GM21360 (cell line): ENCODE results near the gene TANK.
A peak's percentile ranks its signal among the peaks of the same experiment; 100 is the strongest.

ENCODE experiments used
- ATAC-seq: cut with Tn5 transposase; IDR thresholded peaks from one replicate; pipeline ENCODE4 v1.9.1; 2021; ENCODE audit warnings: mild to moderate bottlenecking, moderate library complexity; ENCODE audit not compliant: unreplicated experiment

TANK gene, protein sequence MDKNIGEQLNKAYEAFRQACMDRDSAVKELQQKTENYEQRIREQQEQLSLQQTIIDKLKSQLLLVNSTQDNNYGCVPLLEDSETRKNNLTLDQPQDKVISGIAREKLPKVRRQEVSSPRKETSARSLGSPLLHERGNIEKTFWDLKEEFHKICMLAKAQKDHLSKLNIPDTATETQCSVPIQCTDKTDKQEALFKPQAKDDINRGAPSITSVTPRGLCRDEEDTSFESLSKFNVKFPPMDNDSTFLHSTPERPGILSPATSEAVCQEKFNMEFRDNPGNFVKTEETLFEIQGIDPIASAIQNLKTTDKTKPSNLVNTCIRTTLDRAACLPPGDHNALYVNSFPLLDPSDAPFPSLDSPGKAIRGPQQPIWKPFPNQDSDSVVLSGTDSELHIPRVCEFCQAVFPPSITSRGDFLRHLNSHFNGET

GRCh38 chr2:161160226-161161073 is at the start of gene TANK:
Gene TANK (plus strand): TSS chr2:161160428. CDS start chr2:161179663, 19,235 bp downstream.
- ATAC-seq, result peak; percentile 91

GRCh38 chr2:161111531-161111930 is 48.7 kb upstream of the TANK start:
- no peak for ATAC-seq

- no peak for ATAC-seq
These were observed 47.3 kb upstream of the TANK start for GRCh38 chr2:161112908-161113307.

DNA sequence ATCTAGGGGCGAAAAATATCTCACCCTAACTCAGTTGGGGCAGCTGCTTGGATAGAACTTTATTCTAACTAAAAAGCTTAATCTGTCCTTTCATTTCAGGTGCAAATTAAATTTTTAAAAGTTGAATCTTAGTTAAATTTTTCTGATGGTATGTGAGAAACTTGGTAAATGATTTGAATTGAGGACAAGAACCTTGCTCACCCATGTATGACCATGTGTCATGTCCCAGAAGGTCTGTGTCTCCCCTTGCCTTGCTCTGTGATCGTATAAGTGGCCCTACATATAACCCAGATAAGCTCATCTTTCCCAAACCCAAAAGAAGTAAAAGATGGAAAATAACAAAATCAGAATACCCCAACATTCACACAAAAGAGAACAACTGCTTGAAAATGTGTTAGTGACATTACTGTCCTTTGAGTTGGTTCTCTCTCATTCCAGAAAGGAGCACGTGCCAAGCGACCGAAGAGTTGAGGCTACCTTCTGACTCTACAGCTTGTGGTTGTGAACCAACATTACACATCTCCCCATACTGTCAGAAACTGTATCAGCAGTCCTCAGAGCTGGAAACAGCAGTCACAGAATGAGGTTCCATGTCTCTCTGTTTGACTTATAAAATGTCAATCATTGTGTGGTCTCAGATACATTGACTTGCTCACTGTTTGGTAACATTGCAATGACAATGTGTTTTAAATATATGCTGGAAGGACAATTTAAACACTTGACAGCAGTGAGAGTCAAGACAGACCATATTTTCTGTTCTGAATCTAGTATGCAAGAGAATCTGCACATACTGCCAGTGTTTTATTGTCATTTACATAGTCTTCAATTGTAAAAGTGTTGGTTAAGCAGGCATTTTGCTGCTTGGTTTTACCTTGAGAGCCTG is 46.3 kb upstream of the TANK start:
- no peak for ATAC-seq

DNA sequence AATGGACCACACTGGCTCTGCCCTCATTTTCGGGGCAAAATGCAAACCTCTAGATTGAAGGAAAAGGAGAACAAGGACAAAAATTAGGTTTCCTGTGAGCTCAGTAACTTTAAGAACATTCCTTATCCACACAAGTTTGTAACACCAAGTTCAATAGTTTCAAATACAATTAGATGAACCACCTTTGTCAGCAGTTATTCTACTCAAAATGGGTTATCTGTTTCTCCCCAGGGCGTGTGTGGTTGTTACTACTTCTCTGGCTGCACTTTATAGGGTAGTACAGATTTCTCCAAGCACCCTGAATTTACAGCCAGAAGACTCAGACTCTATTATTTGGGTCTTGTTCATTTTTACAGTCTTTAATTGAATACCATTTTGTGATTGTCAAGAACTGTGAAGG is 45.0 kb upstream of the TANK start:
- ATAC-seq, result no peak

DNA sequence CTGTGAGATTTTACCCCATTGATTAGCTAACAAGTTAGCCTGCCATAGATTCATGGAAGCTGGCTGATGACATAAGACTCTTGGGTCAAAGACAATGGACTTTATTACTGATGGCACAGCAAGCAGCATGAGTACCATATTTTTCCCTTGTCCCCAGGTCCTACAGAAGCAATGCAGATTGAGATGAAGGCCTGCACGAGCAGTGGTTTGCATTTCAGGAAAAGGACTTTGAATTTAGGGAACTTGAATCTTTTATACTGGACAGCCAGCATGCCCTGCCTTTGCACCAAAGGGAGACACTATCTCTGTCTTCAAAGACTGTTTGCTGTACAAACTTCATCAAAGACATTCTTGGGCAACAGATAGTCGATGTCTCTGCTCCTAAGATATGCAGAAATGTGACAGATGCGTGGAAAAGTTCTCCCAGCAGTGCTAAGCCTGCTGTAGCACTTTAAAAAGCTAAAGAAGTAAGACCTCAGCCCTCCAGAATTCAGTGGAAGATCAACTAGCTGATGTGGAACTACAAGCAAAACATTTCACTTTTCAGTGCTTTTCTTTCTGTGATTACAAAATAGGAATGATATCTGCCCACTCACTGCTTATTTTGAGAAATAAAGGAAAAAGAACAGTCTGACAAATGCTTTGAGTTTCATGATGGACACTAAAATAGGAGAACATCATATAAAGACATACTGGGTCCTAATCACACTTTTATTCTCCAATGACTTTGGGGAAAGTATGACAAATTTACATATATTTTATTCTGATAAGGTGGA is 44.4 kb upstream of the TANK start:
- ATAC-seq, result no peak

DNA sequence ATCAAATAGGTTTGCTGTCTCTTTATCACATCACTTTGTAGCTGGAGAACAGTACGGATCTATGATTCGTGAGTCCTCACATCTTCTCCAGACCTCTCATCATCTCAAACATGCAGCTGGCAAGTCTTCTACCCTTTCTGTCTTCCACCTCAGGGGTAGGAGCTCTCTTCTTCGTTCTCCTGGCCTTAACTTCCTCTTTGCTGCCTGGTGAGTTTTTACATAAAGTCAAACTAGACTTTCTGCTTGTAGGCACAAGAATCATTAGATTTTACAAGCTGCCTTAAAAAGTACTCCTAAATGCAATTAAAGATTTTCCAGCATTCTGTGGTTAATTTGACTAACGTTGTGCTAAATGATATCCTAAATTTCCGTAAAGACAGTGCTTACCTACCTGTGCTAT is 43.7 kb upstream of the TANK start:
- ATAC-seq, result no peak

DNA sequence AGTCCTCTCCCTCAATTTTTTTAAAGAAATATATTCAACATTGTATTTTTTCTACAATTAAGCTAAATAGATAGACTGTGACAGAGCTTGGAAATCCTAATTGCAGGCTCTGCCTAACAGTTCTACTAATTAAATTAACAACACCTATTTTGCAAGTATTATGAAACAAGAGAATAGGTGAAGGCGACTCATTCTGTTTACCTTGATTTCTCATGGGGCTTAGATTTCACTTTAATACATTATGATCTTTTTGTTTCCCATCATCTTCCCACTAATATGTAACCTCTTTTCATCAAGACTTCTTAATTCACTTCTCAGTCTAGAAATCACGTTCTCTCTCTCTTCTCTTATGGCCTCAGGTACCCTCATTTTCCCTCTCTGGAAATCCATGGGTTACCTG is 42.7 kb upstream of the TANK start:
- ATAC-seq, result no peak

DNA sequence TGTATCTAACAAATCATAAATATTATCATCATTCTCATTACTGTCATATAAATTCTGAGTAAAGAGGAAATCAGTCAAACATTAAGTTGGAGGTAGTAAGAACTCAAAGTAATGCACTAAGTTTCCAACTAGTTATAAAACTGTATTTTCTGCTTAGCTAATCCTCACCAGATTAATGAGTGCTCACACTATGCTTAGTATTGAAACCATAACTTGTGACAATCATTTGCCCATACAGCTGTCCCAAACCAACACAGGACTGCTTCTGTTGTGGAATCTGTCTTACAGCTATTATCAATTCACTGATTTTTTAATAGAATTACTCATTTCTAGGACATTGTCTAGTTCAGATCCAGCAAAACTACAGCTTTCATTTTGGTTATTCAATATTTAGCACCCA is 41.5 kb upstream of the TANK start:
- no peak for ATAC-seq

DNA sequence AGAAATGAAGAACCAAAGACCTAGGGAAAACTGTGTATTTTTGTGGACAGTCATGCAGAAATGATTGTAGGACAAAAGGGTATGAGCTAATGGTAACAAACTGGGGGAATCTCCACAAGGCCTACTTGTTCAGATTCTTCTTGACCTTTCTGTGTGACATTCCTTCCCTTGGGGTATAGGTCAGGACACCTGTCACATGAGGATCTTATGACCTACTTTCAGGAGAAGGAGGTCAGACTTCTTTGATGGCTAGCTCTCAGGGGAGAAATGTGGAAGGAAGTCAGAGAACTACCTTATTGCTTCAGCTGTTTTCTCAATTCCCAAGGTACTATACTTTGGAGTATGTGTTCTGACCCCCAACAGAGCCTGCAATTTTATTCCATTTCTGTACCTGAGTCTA is 40.7 kb upstream of the TANK start:
- ATAC-seq, result no peak

- no peak for ATAC-seq
These were observed 39.5 kb upstream of the TANK start for GRCh38 chr2:161120775-161121174.

GRCh38 chr2:161121622-161122021 is 38.6 kb upstream of the TANK start:
- ATAC-seq, result no peak

DNA sequence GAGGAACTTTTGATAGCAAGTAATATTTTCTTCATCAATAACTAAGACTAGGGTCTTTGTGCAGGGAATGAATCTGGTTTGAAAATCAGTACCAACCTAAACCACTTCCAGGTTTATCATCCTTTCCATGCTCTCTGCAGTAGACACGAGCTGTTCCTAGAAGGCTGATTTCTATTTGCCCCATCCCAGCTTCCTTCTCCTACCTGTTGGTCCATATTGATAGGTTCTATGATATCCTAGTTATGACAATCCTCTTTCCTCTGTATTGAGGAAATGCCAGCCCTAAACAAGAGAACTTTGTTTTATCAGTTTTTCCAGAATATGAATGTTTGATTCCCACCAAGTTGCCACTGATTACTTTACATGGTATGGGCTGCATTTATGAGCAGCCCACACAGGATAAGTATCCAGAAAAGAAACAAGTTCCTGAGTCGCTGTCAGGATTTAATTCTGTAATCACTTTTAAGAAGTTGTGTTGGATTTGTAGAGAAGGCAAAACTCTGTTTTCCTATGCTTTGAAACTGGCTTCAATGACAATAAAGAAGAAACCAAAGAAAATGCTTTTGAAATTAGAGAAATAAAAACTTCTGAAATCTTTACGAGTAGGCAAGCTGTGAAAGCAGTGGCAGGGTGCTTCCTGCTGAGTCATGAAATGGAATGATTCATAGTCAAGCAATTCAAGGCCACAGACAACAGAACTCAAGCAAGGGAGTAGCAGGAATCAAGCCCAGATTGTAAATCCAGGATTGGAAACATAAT is 37.3 kb upstream of the TANK start:
- ATAC-seq, result peak; percentile 50

GRCh38 chr2:161123531-161124030 is 36.6 kb upstream of the TANK start:
- ATAC-seq, result no peak

DNA sequence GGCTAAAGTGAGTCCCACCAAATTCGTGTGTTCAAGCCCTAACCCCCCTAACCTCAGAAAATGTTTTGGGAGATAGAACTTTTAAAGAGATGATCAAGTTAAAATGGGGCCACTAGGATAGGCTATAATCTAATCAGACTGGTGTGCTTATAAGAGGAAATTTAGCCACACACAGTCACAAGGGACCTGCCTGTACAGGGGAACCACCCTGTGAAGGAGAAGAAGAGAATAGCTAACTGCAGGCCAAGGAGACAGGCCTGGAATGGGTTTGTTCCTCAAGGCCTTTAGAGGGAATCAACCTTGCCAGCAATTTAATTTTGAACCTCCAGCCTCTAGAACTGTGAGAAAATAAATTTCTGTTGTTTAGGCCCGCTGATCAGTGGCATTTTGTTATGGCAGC is 36.0 kb upstream of the TANK start:
- peak; percentile 44 for ATAC-seq

DNA sequence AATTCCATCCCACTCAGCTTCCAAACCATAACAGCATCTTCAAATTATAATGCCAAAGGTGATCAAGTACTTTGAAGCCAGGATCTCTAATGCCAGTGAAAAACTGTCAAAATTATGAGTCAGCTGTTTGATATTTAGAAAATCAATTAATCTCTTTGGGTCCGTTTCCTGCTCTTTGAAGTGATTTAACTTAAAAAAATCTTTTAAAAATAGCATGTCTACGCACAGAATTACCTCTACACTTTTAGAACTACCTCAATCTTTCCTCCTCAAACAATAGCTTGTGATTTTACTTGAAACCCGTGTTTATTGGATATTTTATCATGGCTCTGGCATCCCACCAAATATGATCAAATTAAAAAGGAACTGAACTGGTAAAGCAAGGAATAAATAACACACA is 31.3 kb upstream of the TANK start:
- no peak for ATAC-seq

GRCh38 chr2:161130354-161130753 is 29.9 kb upstream of the TANK start:
- no peak for ATAC-seq

DNA sequence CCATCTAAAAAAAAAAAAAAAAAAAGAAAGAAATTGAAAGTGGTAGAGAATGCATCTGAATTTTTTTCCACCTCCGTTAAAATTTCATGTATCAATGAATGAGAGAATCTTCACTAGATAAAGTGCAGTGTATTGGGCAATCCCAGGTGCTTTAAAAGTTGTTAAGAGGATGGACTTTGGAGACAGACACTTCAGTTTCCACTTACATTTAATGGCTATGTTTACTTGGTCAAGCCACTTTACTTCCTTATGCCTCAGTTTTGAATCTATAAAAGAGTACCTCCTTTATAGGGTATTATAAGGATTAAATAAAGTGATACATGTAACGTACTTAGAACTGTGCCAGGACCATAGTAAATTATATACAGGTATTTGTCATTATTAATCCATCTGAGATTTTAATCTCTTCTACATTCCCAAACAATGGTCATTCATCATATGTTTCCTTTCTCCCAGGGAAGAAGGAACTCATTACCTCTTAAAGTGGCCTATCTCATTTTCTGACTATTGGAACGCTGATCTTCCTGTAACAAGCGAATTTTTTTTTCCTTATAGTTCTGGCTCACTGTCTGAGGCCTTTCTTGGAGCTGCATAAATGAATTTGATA is 29.1 kb upstream of the TANK start:
- no peak for ATAC-seq

DNA sequence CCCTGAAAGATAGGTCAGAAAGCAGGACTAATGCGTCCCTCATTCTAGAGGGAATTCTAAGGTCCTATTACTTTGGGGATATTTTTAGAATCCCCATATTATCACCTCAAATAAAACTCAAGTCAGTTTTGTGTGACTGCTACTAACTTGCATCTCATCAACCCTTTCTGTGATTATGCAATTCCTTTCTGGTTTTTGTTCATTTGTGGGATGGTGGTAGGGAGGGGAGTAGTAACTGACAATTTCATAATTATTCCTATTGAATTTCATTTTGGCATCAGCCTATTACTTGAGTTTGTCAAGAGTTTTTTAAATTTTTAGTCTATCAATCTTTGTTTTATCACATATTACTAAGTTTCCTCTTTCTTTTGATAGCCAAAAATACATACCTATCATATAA is 28.4 kb upstream of the TANK start:
- ATAC-seq, result no peak
